Measurements from ENCODE around the gene GNAZ.

DNA sequence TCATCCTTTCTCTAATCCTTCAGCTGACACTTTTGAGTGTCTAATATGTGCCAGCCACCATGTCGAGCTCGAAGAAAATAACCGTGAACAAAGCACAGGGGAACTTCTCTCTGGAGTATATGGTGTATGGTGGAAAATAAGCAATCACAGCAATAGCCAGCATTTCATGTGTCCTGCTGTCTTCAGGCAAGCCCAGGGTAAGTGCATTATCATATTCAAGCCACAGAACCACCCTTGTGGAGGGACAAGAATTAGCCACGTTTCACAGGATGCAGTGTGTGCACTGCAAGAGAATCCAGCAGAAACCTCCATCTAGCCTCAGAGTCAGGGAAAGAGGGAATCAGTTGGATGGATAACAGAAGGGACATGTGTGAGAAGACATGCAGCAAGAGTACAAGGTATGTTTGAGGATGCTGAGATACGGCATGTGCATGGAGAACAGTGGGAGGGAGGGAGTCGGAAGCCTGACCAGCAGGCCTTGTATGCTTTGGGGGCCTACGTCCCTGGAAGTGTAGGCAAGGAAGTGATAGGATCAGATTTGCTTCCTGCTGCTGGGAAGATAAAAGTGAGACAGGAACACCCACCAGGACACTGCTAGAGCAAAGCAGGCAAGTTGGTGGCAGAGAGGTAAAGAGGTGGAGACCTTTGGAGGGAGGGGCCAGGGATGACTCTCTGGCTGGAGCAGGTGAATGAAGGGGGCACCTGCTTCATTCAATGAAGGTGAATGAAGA lies 14.7 kb upstream of the GNAZ start:
- no peak for TF ChIP-seq GATA2 (IDR thresholded peaks at IDR 0.05; ENCODE audit: low read depth, low read length)
- no peak for TF ChIP-seq GATA3 (IDR thresholded peaks at IDR 0.05; ENCODE audit: low read depth, low read length)
